GM23248 (cell line): ENCODE results near the gene ARHGEF5. TPM values are rescaled to one million over a fixed set of nuclear protein-coding genes. Genes with fewer than 3 reads are reported as not detected.
"Not testable (repeated sequence)": the region's sequence is repeated elsewhere in the genome, so short reads cannot be mapped to it uniquely, and the experiment has no call there.

ENCODE experiments used
- DNase-seq: peaks from one replicate; pipeline ENCODE4 v3.0.0-alpha.2; 2015
- H2AFZ ChIP-seq: fragments of 200-600 bp; sonication (generic); 2 replicates; pipeline ENCODE4 v1.6.1; 2016; ENCODE audit warnings: antibody characterized with exemption
- H3F3A ChIP-seq: fragments of 200-600 bp; sonication (generic); 2 replicates; pipeline ENCODE4 v1.6.1; 2016; ENCODE audit warnings: mild to moderate bottlenecking, antibody characterized with exemption, mixed run types; ENCODE audit not compliant: insufficient read depth
- H3K27ac ChIP-seq: fragments of 200-600 bp; sonication (generic); 2 replicates; pipeline ENCODE4 v1.5.1; 2016; ENCODE audit warnings: mild to moderate bottlenecking
- H3K27me3 ChIP-seq: fragments of 200-600 bp; sonication (generic); replicated peaks from 2 replicates; pipeline ENCODE4 v1.6.1; 2016; ENCODE audit warnings: mild to moderate bottlenecking; ENCODE audit not compliant: insufficient read depth
- H3K36me3 ChIP-seq: fragments of 200-600 bp; sonication (generic); 2 replicates; pipeline ENCODE4 v1.6.1; 2016; ENCODE audit warnings: low read depth, mild to moderate bottlenecking
- H3K4me1 ChIP-seq: fragments of 200-600 bp; sonication (generic); 2 replicates; pipeline ENCODE4 v1.6.1; 2016; ENCODE audit warnings: mild to moderate bottlenecking; ENCODE audit not compliant: insufficient read depth
- H3K4me2 ChIP-seq: fragments of 200-600 bp; sonication (generic); one replicate; pipeline ENCODE4 v1.6.1; 2016; ENCODE audit warnings: mild to moderate bottlenecking; ENCODE audit not compliant: unreplicated experiment
- H3K4me3 ChIP-seq: fragments of 200-600 bp; sonication (generic); 2 replicates; pipeline ENCODE4 v1.5.1; 2016; ENCODE audit warnings: mild to moderate bottlenecking
- H3K79me2 ChIP-seq: fragments of 200-600 bp; sonication (generic); 2 replicates; pipeline ENCODE4 v1.6.1; 2016; ENCODE audit warnings: mild to moderate bottlenecking; ENCODE audit not compliant: insufficient read depth
- H3K9ac ChIP-seq: fragments of 200-600 bp; sonication (generic); 2 replicates; pipeline ENCODE4 v1.6.1; 2016; ENCODE audit warnings: mild to moderate bottlenecking
- H3K9me2 ChIP-seq: fragments of 200-600 bp; sonication (generic); 2 replicates; pipeline ENCODE4 v1.6.1; 2016; ENCODE audit warnings: mixed run types, mild to moderate bottlenecking, moderate library complexity; ENCODE audit not compliant: insufficient read depth
- H3K9me3 ChIP-seq: fragments of 200-600 bp; sonication (generic); one replicate; pipeline ENCODE4 v1.6.1; 2017; ENCODE audit warnings: low read depth
- H4K20me1 ChIP-seq: fragments of 200-600 bp; sonication (generic); 2 replicates; pipeline ENCODE4 v1.6.0; 2016; ENCODE audit not compliant: insufficient read depth
- EZH2 ChIP-seq: fragments of 200-600 bp; sonication (generic); IDR thresholded peaks from 2 replicates; pipeline ENCODE4 v1.6.1; 2018; ENCODE audit warnings: antibody characterized with exemption, mild to moderate bottlenecking; ENCODE audit not compliant: insufficient read depth, poor library complexity, severe bottlenecking
- EZH2phosphoT487 ChIP-seq: fragments of 200-600 bp; sonication (generic); IDR thresholded peaks from 2 replicates; pipeline ENCODE4 v1.6.1; 2018; ENCODE audit warnings: antibody characterized with exemption, moderate library complexity, mild to moderate bottlenecking, low read depth; ENCODE audit not compliant: insufficient read depth
- WGBS, 2 experiments: methylation state at CpG; one replicate each; pipeline ENCODE4 v1.1.6; 2015 to 2017; ENCODE audit warnings: low lambda C conversion rate in 2 of 2, low coverage in 1 of 2; ENCODE audit errors: missing lambda C conversion rate in 2 of 2; 5-methylcytosine and 5-hydroxymethylcytosine counted together
- in situ Hi-C: fragments of 300-500 bp; cut with MboI; formaldehyde crosslinking; loops from 2 replicates; pipeline ENCODE4 v1.15.0; 2020
- polyA plus RNA-seq: library from polyadenylated mRNA; unstranded; fragments of >200 nt; fragmentation: Nextera tagmentation; extraction: Ambion mirVana; gene quantifications from 2 replicates; pipeline ENCODE4 v1.2.1, GENCODE V29; 2016
- total RNA-seq: library from RNA; depleted of rRNA; stranded (reverse); fragments of >200 nt; shearing (Covaris generic); gene quantifications from 2 replicates; pipeline ENCODE4 v1.2.3, GENCODE V29; 2014

Gene ARHGEF5
- total and polyA plus RNA-seq, 2 experiments from 2014 or later, result 2.4 to 2.9 TPM

GRCh38 chr7:144410441-144410840 is 55.2 kb downstream of the ARHGEF5 start:
- DNase-seq, result no peak
- Histone ChIP-seq H3K4me1 (no peaks in the 10 kb centered on the region), H3K27ac (no peak overlapping the region), H3K4me2 (no peak overlapping the region), H3K27me3 (0 out of 2 replicates have a peak, but pooled peaks cover 3% of the 10 kb centered on the region), H3K4me3 (no peak overlapping the region), H3K36me3 (no peaks in the 10 kb centered on the region), H3K79me2 (no peaks in the 10 kb centered on the region), H4K20me1 (no peaks in the 10 kb centered on the region), H3K9me3 (no peaks in the 10 kb centered on the region), H3F3A (no peaks in the 10 kb centered on the region), H3K9me2 (no peaks in the 10 kb centered on the region), H2AFZ (no peak overlapping the region), H3K9ac (no peak overlapping the region)
- WGBS, 2 experiments, result 27 to 30% methylated on average over 4 of the region's 4 CpGs
- TF ChIP-seq EZH2phosphoT487 (no peak), EZH2 (no peak)
- in situ Hi-C loops, result no loop called here

- Histone ChIP-seq H3K4me1 (no peaks in the 10 kb centered on the region), H3K27ac (no peak overlapping the region), H3K4me2 (no peak overlapping the region), H3K27me3 (no peaks in the 10 kb centered on the region; the same call in 1 of the 2 replicates), H3K9me3 (no peaks in the 10 kb centered on the region), H2AFZ (no peak overlapping the region), H3K36me3 (no peaks in the 10 kb centered on the region), H3K4me3 (no peak overlapping the region), H3K79me2 (no peaks in the 10 kb centered on the region), H3K9ac (no peak overlapping the region), H3K9me2 (no peaks in the 10 kb centered on the region), H3F3A (no peaks in the 10 kb centered on the region), H4K20me1 (no peaks in the 10 kb centered on the region)
- TF ChIP-seq EZH2phosphoT487, result no peak
- in situ Hi-C loops, result no loop called here
- no peak for DNase-seq
- 7 to 20% methylated on average over 3 of the region's 3 CpGs for WGBS, 2 experiments
Measured at GRCh38 chr7:144414815-144415214, 59.6 kb downstream of the ARHGEF5 start.

GRCh38 chr7:144415858-144416257 is 60.7 kb downstream of the ARHGEF5 start:
- Histone ChIP-seq H3K9me2 (no peaks in the 10 kb centered on the region), H3K4me1 (no peaks in the 10 kb centered on the region), H3F3A (no peaks in the 10 kb centered on the region), H3K9ac (no peak overlapping the region), H3K4me3 (no peak overlapping the region), H3K27me3 (no peaks in the 10 kb centered on the region; the same call in 1 of the 2 replicates), H4K20me1 (no peaks in the 10 kb centered on the region), H3K36me3 (no peaks in the 10 kb centered on the region), H3K4me2 (no peak overlapping the region), H3K9me3 (no peaks in the 10 kb centered on the region), H2AFZ (no peak overlapping the region), H3K27ac (no peak overlapping the region), H3K79me2 (no peaks in the 10 kb centered on the region)
- no peak for TF ChIP-seq EZH2phosphoT487
- TF ChIP-seq EZH2, result no peak
- in situ Hi-C loops, result no loop called here
- no peak for DNase-seq

- Histone ChIP-seq H3K27me3 (no peaks in the 10 kb centered on the region; the same call in 1 of the 2 replicates), H2AFZ (no peak overlapping the region), H3K4me2 (no peak overlapping the region), H3K9ac (no peak overlapping the region), H3F3A (no peaks in the 10 kb centered on the region), H3K27ac (no peak overlapping the region), H3K79me2 (no peaks in the 10 kb centered on the region), H3K9me2 (no peaks in the 10 kb centered on the region), H4K20me1 (no peaks in the 10 kb centered on the region), H3K4me1 (no peaks in the 10 kb centered on the region), H3K9me3 (no peaks in the 10 kb centered on the region), H3K36me3 (no peaks in the 10 kb centered on the region), H3K4me3 (no peak overlapping the region)
- in situ Hi-C loops, result no loop called here
- TF ChIP-seq EZH2, result no peak
- no peak for TF ChIP-seq EZH2phosphoT487
- no peak for DNase-seq
Measured at GRCh38 chr7:144416341-144416740, 61.1 kb downstream of the ARHGEF5 start.

- H3K27me3 ChIP-seq, DNase-seq, H4K20me1 ChIP-seq, H3K27ac ChIP-seq, H3F3A ChIP-seq, H3K4me3 ChIP-seq, H3K4me2 ChIP-seq, H3K79me2 ChIP-seq, H3K9me3 ChIP-seq, H3K36me3 ChIP-seq, H3K9me2 ChIP-seq, in situ Hi-C loops, H2AFZ ChIP-seq, H3K4me1 ChIP-seq, H3K9ac ChIP-seq: not testable (repeated sequence)
- 29 to 33% methylated on average over 4 of the region's 4 CpGs for WGBS, 2 experiments
Measured at GRCh38 chr7:144418931-144419330, 63.7 kb downstream of the ARHGEF5 start.

GRCh38 chr7:144427539-144427938 is 72.3 kb downstream of the ARHGEF5 start:
- H4K20me1 ChIP-seq, H3K27me3 ChIP-seq, H3K27ac ChIP-seq, H3K79me2 ChIP-seq, H3K9me3 ChIP-seq, H3F3A ChIP-seq, H3K9me2 ChIP-seq, H2AFZ ChIP-seq, H3K36me3 ChIP-seq, DNase-seq, H3K4me1 ChIP-seq, in situ Hi-C loops, H3K9ac ChIP-seq, H3K4me2 ChIP-seq, H3K4me3 ChIP-seq: not testable (repeated sequence)
- WGBS, 2 experiments, result 3 to 8% methylated on average over 2 of the region's 2 CpGs
